B cell (primary cell): ENCODE measurements around the gene SEMA4F. TPM values are rescaled to one million over a fixed set of nuclear protein-coding genes. Genes with fewer than 3 reads are reported as not detected.

ENCODE experiments used
- ATAC-seq: fragments of 200-7000 bp; cut with Tn5 transposase; one replicate; pipeline ENCODE4 v1.10.0; 2021; ENCODE audit warnings: low read depth, mild to moderate bottlenecking, moderate number of reproducible peaks, moderate library complexity
- CTCF ChIA-PET: fragments of 350-600 bp; sonication (Branson Sonifier 250); formaldehyde crosslinking; loops from one replicate; lab custom pipeline; 2021; ENCODE audit warnings: antibody characterized with exemption, inconsistent platforms; lab: Charles Lee
- POLR2A ChIA-PET: fragments of 350-600 bp; sonication (Branson Sonifier 250); formaldehyde crosslinking; loops from one replicate; lab custom pipeline; 2021; ENCODE audit warnings: antibody characterized with exemption; lab: Charles Lee
- DNase-seq: peaks from one replicate; pipeline ENCODE4 v3.0.0; 2013
- H2AFZ ChIP-seq: 2 replicates; pipeline ENCODE4 v1.6.1; 2012; ENCODE audit warnings: mild to moderate bottlenecking, low read depth, low read length; ENCODE audit not compliant: insufficient read depth, poor library complexity, severe bottlenecking
- H3K27ac ChIP-seq, 2 donors: 1 replicate in 1 of 2; 2 replicates in 1 of 2; pipeline ENCODE4 v1.5.1; 2012 to 2013; ENCODE audit warnings: low read length in 2 of 2, mild to moderate bottlenecking in 2 of 2, moderate library complexity in 1 of 2
- H3K27me3 ChIP-seq, 4 experiments: fragments of 200-600 bp in 1 of 4; sonication (generic) in 1 of 4; replicated peaks in 1 of 4; 1 replicate in 2 of 4; 2 replicates in 2 of 4; pipeline versions ENCODE4 v1.6.1 to v1.7.0; 2013 to 2016; ENCODE audit warnings: low read length in 3 of 4, mild to moderate bottlenecking in 2 of 4, mixed read lengths in 1 of 4, moderate library complexity in 1 of 4; ENCODE audit not compliant: insufficient read depth in 4 of 4, control insufficient read depth in 3 of 4; ENCODE audit errors: control extremely low read depth in 1 of 4
- H3K36me3 ChIP-seq, 2 experiments: replicated peaks in 1 of 2; 1 replicate in 1 of 2; 2 replicates in 1 of 2; pipeline versions ENCODE4 v1.6.1 to v1.7.1; 2013; ENCODE audit warnings: low read length in 1 of 2; ENCODE audit not compliant: insufficient read depth in 2 of 2, control insufficient read depth in 1 of 2; ENCODE audit errors: control extremely low read depth in 1 of 2, extremely low read depth in 1 of 2
- H3K4me1 ChIP-seq, 2 donors: fragments of 200-600 bp in 1 of 2; sonication (generic) in 1 of 2; 1 replicate in 1 of 2; 2 replicates in 1 of 2; pipeline versions ENCODE4 v1.5.1 to v1.6.1; 2013 to 2017; ENCODE audit warnings: low read length in 2 of 2; ENCODE audit not compliant: control insufficient read depth in 2 of 2, insufficient read depth in 2 of 2
- H3K4me2 ChIP-seq: replicated peaks from 2 replicates; pipeline ENCODE3; 2012; ENCODE audit warnings: mild to moderate bottlenecking, low read depth, low read length; ENCODE audit not compliant: poor library complexity, severe bottlenecking
- H3K4me3 ChIP-seq, 5 experiments: fragments of 200-600 bp in 1 of 5; sonication (generic) in 1 of 5; 1 replicate in 3 of 5; 2 replicates in 2 of 5; pipeline versions ENCODE4 v1.5.1 to v1.7.0; 2011 to 2016; ENCODE audit warnings: low read length in 4 of 5, mild to moderate bottlenecking in 4 of 5, low read depth in 2 of 5, control low read depth in 1 of 5, moderate library complexity in 1 of 5; ENCODE audit not compliant: insufficient read depth in 1 of 5; ENCODE audit errors: control extremely low read depth in 1 of 5, extremely low read depth in 1 of 5
- H3K79me2 ChIP-seq: fragments of 200-600 bp; sonication (generic); one replicate; pipeline ENCODE4 v1.6.0; 2016; ENCODE audit warnings: low read length; ENCODE audit not compliant: control insufficient read depth, insufficient read depth
- H3K9ac ChIP-seq: fragments of 200-600 bp; sonication (generic); 2 replicates; pipeline ENCODE4 v1.6.1; 2017; ENCODE audit warnings: mild to moderate bottlenecking, low read length, moderate library complexity
- H3K9me3 ChIP-seq, 3 donors: one replicate each; pipeline versions ENCODE4 v1.6.1 to v1.7.1; 2013; ENCODE audit warnings: low read length in 2 of 3; ENCODE audit not compliant: control insufficient read depth in 2 of 3, insufficient read depth in 1 of 3; ENCODE audit errors: control extremely low read depth in 1 of 3
- H4K20me1 ChIP-seq: 2 replicates; pipeline ENCODE4 v1.6.0; 2012; ENCODE audit warnings: mild to moderate bottlenecking, low read length; ENCODE audit not compliant: insufficient read depth, control insufficient read depth, poor library complexity, severe bottlenecking
- H3K27ac Mint-ChIP-seq: one replicate; pipeline ENCODE4 v1.8.0; 2021; ENCODE audit warnings: mixed read lengths
- H3K27me3 Mint-ChIP-seq: one replicate; pipeline ENCODE4 v1.8.0; 2021; ENCODE audit warnings: mixed read lengths
- H3K4me1 Mint-ChIP-seq: one replicate; pipeline ENCODE4 v1.8.0; 2021; ENCODE audit warnings: mixed read lengths
- H3K4me3 Mint-ChIP-seq: one replicate; pipeline ENCODE4 v1.8.0; 2021; ENCODE audit warnings: mixed read lengths
- H3K9me3 Mint-ChIP-seq: one replicate; pipeline ENCODE4 v1.8.0; 2022; ENCODE audit warnings: mixed read lengths; ENCODE audit not compliant: insufficient read depth
- EZH2 ChIP-seq: IDR thresholded peaks from 2 replicates; pipeline ENCODE4 v1.6.1; 2012; ENCODE audit warnings: borderline replicate concordance, low read depth, mild to moderate bottlenecking, moderate library complexity, low read length; ENCODE audit not compliant: insufficient read depth, poor library complexity, severe bottlenecking
- WGBS: methylation state at CpG from one replicate; pipeline ENCODE4 v1.1.5; 2013; ENCODE audit warnings: missing lambda C conversion rate; ENCODE audit not compliant: insufficient coverage; 5-methylcytosine and 5-hydroxymethylcytosine counted together
- intact Hi-C: fragments of 100-400 bp; cut with micrococcal nuclease; formaldehyde crosslinking; loops from one replicate; pipeline ENCODE4 v1.10.0; 2022
- polyA plus RNA-seq: library from polyadenylated mRNA; depleted of rRNA; stranded (reverse); fragments of >200 nt; gene quantifications from 2 replicates; pipeline ENCODE4 v1.2.3, GENCODE V29; 2012
- total RNA-seq, 2 donors: library from RNA; stranded (reverse); fragments of 120-200 nt in 1 of 2; gene quantifications; 1 replicate in 1 of 2; 2 replicates in 1 of 2; pipeline versions ENCODE4 v1.2.3 to v1.2.4, GENCODE V29; 2013 to 2022
- TF ChIP-seq, protein P1 (sequence below): fragments of 200-600 bp; IDR thresholded peaks from one replicate; pipeline ENCODE4 v1.8.0; 2022; ENCODE audit warnings: antibody characterized with exemption, mild to moderate bottlenecking

Gene SEMA4F
- total and polyA plus RNA-seq, 2 donors (not counting 1 experiment from before 2014, with no cell fraction given) = 5.4 to 19.3 TPM

DNA sequence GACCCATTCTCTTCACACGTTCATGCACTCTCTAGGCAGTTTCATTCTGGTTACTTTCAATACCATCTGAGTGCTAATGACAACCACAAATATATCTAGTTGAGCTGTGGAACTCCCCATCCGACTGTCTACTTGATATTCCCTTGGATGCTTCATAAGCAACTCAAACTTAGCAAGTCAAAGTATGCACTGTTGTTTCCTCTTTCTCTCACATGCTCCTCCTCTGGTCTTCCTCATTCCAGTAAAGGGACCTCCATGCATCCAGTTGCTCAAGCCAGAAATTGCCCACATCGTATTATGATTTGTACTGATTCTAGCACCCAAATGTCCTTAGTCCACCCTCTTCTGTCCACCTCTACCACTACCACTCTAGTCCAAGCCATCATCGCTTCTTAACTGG lies 22.3 kb downstream of the SEMA4F start:
- 96% methylated on average over 4 of the region's 4 CpGs for WGBS

GRCh38 chr2:74679615-74680014 lies 25.6 kb downstream of the SEMA4F start:
- ATAC-seq (no peak), DNase-seq (no peak)
- Histone ChIP-seq H3K9ac (no peak overlapping the region), H3K36me3 (peaks cover 0 to 23% of the 10 kb centered on the region in 2 experiments), H3K4me1 (no peaks in the 10 kb centered on the region), H3K4me3 (no peak overlapping the region), H2AFZ (no peak overlapping the region), H3K4me2 (no peak overlapping the region), H3K79me2 (no peaks in the 10 kb centered on the region), H3K27ac (no peak overlapping the region), H3K27me3 (no peaks in the 10 kb centered on the region), H4K20me1 (no peaks in the 10 kb centered on the region), H3K9me3 (no peaks in the 10 kb centered on the region)
- H3K4me3 Mint-ChIP-seq = no peak overlapping the region
- CTCF ChIA-PET = no interaction called here
- WGBS = 99% methylated on average over 15 of the region's 15 CpGs
- H3K4me1 Mint-ChIP-seq = no peaks in the 10 kb centered on the region
- POLR2A ChIA-PET = no interaction called here
- no peak overlapping the region for H3K27ac Mint-ChIP-seq
- intact Hi-C loops = no loop called here
- H3K27me3 Mint-ChIP-seq = no peaks in the 10 kb centered on the region
- TF ChIP-seq, protein P1, sequence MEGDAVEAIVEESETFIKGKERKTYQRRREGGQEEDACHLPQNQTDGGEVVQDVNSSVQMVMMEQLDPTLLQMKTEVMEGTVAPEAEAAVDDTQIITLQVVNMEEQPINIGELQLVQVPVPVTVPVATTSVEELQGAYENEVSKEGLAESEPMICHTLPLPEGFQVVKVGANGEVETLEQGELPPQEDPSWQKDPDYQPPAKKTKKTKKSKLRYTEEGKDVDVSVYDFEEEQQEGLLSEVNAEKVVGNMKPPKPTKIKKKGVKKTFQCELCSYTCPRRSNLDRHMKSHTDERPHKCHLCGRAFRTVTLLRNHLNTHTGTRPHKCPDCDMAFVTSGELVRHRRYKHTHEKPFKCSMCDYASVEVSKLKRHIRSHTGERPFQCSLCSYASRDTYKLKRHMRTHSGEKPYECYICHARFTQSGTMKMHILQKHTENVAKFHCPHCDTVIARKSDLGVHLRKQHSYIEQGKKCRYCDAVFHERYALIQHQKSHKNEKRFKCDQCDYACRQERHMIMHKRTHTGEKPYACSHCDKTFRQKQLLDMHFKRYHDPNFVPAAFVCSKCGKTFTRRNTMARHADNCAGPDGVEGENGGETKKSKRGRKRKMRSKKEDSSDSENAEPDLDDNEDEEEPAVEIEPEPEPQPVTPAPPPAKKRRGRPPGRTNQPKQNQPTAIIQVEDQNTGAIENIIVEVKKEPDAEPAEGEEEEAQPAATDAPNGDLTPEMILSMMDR = no peak
- no peak for TF ChIP-seq EZH2
- H3K9me3 Mint-ChIP-seq = no peaks in the 10 kb centered on the region

More for the DNA sequence above, 22.3 kb downstream of the SEMA4F start:
- H3K4me1 ChIP-seq = no peaks in the 10 kb centered on the region
- no peak overlapping the region for H3K27ac Mint-ChIP-seq
- H3K27me3 ChIP-seq = no peaks in the 10 kb centered on the region
- H3K9ac ChIP-seq = no peak overlapping the region
- no peaks in the 10 kb centered on the region for H3K9me3 ChIP-seq
- no peak for DNase-seq
- no peak overlapping the region for H3K27ac ChIP-seq
- intact Hi-C loops = no loop called here
- H2AFZ ChIP-seq = no peak overlapping the region
- H4K20me1 ChIP-seq = no peaks in the 10 kb centered on the region
- no peaks in the 10 kb centered on the region for H3K9me3 Mint-ChIP-seq
- H3K4me3 Mint-ChIP-seq = no peak overlapping the region
- POLR2A ChIA-PET = no interaction called here
- H3K79me2 ChIP-seq = no peaks in the 10 kb centered on the region
- no peak overlapping the region for H3K4me2 ChIP-seq
- H3K36me3 ChIP-seq = peaks cover 0 to 30% of the 10 kb centered on the region in 2 experiments
- TF ChIP-seq EZH2 = no peak
- TF ChIP-seq, protein P1 = no peak
- H3K4me1 Mint-ChIP-seq = no peaks in the 10 kb centered on the region
- H3K27me3 Mint-ChIP-seq = no peaks in the 10 kb centered on the region
- ATAC-seq = no peak
- no peak overlapping the region for H3K4me3 ChIP-seq
- CTCF ChIA-PET = no interaction called here
